Adipocyte (in vitro differentiated cells): Measurements from ENCODE around the gene TXNRD1.

ENCODE experiments used
- DNase-seq: peaks from one replicate; pipeline ENCODE4 v3.0.0-alpha.2; 2015; ENCODE audit warnings: low read depth
- H3K27me3 ChIP-seq: replicated peaks from 2 replicates; pipeline ENCODE4 v1.7.0; 2013; ENCODE audit warnings: mild to moderate bottlenecking, low read length, moderate library complexity; ENCODE audit not compliant: control insufficient read depth, insufficient read depth
- H3K36me3 ChIP-seq: 2 replicates; pipeline ENCODE4 v1.7.0; 2013; ENCODE audit warnings: low read length, mild to moderate bottlenecking, moderate library complexity; ENCODE audit not compliant: control insufficient read depth, insufficient read depth, severe bottlenecking
- H3K4me1 ChIP-seq: 2 replicates; pipeline ENCODE4 v1.7.0; 2013; ENCODE audit warnings: mild to moderate bottlenecking, low read length, moderate library complexity; ENCODE audit not compliant: control insufficient read depth, insufficient read depth
- H3K4me3 ChIP-seq: 2 replicates; pipeline ENCODE4 v1.7.0; 2013; ENCODE audit warnings: mild to moderate bottlenecking, low read length, moderate library complexity
- H3K9ac ChIP-seq: 2 replicates; pipeline ENCODE4 v1.7.0; 2013; ENCODE audit warnings: mild to moderate bottlenecking, low read length, moderate library complexity
- H3K9me3 ChIP-seq: 2 replicates; pipeline ENCODE4 v1.7.0; 2013; ENCODE audit warnings: mild to moderate bottlenecking, low read length, moderate library complexity; ENCODE audit not compliant: control insufficient read depth

Gene TXNRD1

GRCh38 chr12:104272938-104273337 is 57.4 kb downstream of the TXNRD1 start:
- H3K27me3 ChIP-seq = no peaks in the 10 kb centered on the region
- H3K9ac ChIP-seq = no peak overlapping the region
- no peak overlapping the region for H3K4me3 ChIP-seq
- peaks cover 4% of the 10 kb centered on the region for H3K36me3 ChIP-seq
- peaks cover 7% of the 10 kb centered on the region for H3K4me1 ChIP-seq
- DNase-seq = no peak
- no peaks in the 10 kb centered on the region for H3K9me3 ChIP-seq

GRCh38 chr12:104273503-104273902 is 57.9 kb downstream of the TXNRD1 start:
- no peaks in the 10 kb centered on the region for H3K27me3 ChIP-seq

GRCh38 chr12:104274811-104275210 is 59.2 kb downstream of the TXNRD1 start:
- Histone ChIP-seq H3K4me1 (peaks cover 15% of the 10 kb centered on the region), H3K9ac (no peak overlapping the region), H3K4me3 (no peak overlapping the region), H3K27me3 (no peaks in the 10 kb centered on the region), H3K9me3 (no peaks in the 10 kb centered on the region), H3K36me3 (peaks cover 4% of the 10 kb centered on the region)
- DNase-seq = no peak

More at GRCh38 chr12:104273503-104273902, 57.9 kb downstream of the TXNRD1 start:
- DNase-seq = no peak
- peaks cover 7% of the 10 kb centered on the region for H3K4me1 ChIP-seq
- no peaks in the 10 kb centered on the region for H3K9me3 ChIP-seq
- H3K9ac ChIP-seq = no peak overlapping the region
- H3K36me3 ChIP-seq = peaks cover 4% of the 10 kb centered on the region
- H3K4me3 ChIP-seq = no peak overlapping the region

GRCh38 chr12:104275689-104276088 is 60.1 kb downstream of the TXNRD1 start:
- Histone ChIP-seq H3K4me1 (peaks cover 22% of the 10 kb centered on the region), H3K9ac (no peak overlapping the region), H3K4me3 (no peak overlapping the region), H3K27me3 (no peaks in the 10 kb centered on the region), H3K9me3 (no peaks in the 10 kb centered on the region), H3K36me3 (peaks cover 4% of the 10 kb centered on the region)
- no peak for DNase-seq

- no peaks in the 10 kb centered on the region for H3K27me3 ChIP-seq
- H3K4me1 ChIP-seq = peaks cover 27% of the 10 kb centered on the region
- no peaks in the 10 kb centered on the region for H3K9me3 ChIP-seq
- peaks cover 4% of the 10 kb centered on the region for H3K36me3 ChIP-seq
- DNase-seq = no peak
- peak overlapping the region; percentile 4 for H3K4me3 ChIP-seq
- no peak overlapping the region for H3K9ac ChIP-seq
These were observed 60.9 kb downstream of the TXNRD1 start for GRCh38 chr12:104276273-104277131.

- H3K4me1 ChIP-seq = peaks cover 41% of the 10 kb centered on the region
- H3K9ac ChIP-seq = peak overlapping the region; percentile 73
- no peaks in the 10 kb centered on the region for H3K9me3 ChIP-seq
- H3K27me3 ChIP-seq = no peaks in the 10 kb centered on the region
- DNase-seq = peak; percentile 28
- peak overlapping the region; percentile 57 for H3K4me3 ChIP-seq
- no peaks in the 10 kb centered on the region for H3K36me3 ChIP-seq
These were observed 63.6 kb downstream of the TXNRD1 start for GRCh38 chr12:104279164-104279563.

GRCh38 chr12:104280111-104280510 is 64.5 kb downstream of the TXNRD1 start:
- no peaks in the 10 kb centered on the region for H3K9me3 ChIP-seq
- peaks cover 41% of the 10 kb centered on the region for H3K4me1 ChIP-seq
- H3K4me3 ChIP-seq = peak overlapping the region; percentile 76
- no peaks in the 10 kb centered on the region for H3K36me3 ChIP-seq
- no peak for DNase-seq
- H3K9ac ChIP-seq = peak overlapping the region; percentile 79
- H3K27me3 ChIP-seq = no peaks in the 10 kb centered on the region

- peak overlapping the region; percentile 76 for H3K4me3 ChIP-seq
- peak; percentile 92 for DNase-seq
These were observed 65.3 kb downstream of the TXNRD1 start for GRCh38 chr12:104280717-104281458.

GRCh38 chr12:104281636-104282035 is 66.1 kb downstream of the TXNRD1 start:
- H3K9ac ChIP-seq = peak overlapping the region; percentile 77
- no peaks in the 10 kb centered on the region for H3K27me3 ChIP-seq
- DNase-seq = peak; percentile 25
- H3K4me1 ChIP-seq = peaks cover 52% of the 10 kb centered on the region
- H3K36me3 ChIP-seq = no peaks in the 10 kb centered on the region
- H3K4me3 ChIP-seq = peak overlapping the region; percentile 15
- no peaks in the 10 kb centered on the region for H3K9me3 ChIP-seq

More at GRCh38 chr12:104280717-104281458, 65.3 kb downstream of the TXNRD1 start:
- Histone ChIP-seq H3K4me1 (peaks cover 49% of the 10 kb centered on the region), H3K36me3 (no peaks in the 10 kb centered on the region), H3K27me3 (no peaks in the 10 kb centered on the region), H3K9ac (peak overlapping the region; percentile 79), H3K9me3 (no peaks in the 10 kb centered on the region)

GRCh38 chr12:104282109-104282508 is 66.5 kb downstream of the TXNRD1 start:
- no peaks in the 10 kb centered on the region for H3K27me3 ChIP-seq
- H3K4me1 ChIP-seq = peaks cover 52% of the 10 kb centered on the region
- DNase-seq = peak; percentile 90
- no peaks in the 10 kb centered on the region for H3K9me3 ChIP-seq
- H3K4me3 ChIP-seq = peak overlapping the region; percentile 15
- H3K9ac ChIP-seq = peak overlapping the region; percentile 77
- H3K36me3 ChIP-seq = no peaks in the 10 kb centered on the region

GRCh38 chr12:104285740-104286515 is 70.3 kb downstream of the TXNRD1 start:
- H3K36me3 ChIP-seq = peaks cover 18% of the 10 kb centered on the region
- H3K4me1 ChIP-seq = peaks cover 37% of the 10 kb centered on the region
- H3K27me3 ChIP-seq = no peaks in the 10 kb centered on the region
- H3K9me3 ChIP-seq = no peaks in the 10 kb centered on the region
- peak; percentile 44 for DNase-seq
- H3K4me3 ChIP-seq = peak overlapping the region; percentile 99
- H3K9ac ChIP-seq = peak overlapping the region; percentile 100
